PC-9 (cell line): ENCODE results near the gene DNA2.

ENCODE experiments used
- CTCF ChIP-seq: fragments of 200-600 bp; sonication (generic); conservative IDR thresholded peaks from 2 replicates; pipeline ENCODE4 v1.6.1; 2017; ENCODE audit warnings: mixed run types, antibody characterized with exemption, mild to moderate bottlenecking, moderate library complexity
- EZH2 ChIP-seq: fragments of 200-600 bp; sonication (generic); IDR thresholded peaks from 2 replicates; pipeline ENCODE4 v1.8.0; 2017; ENCODE audit warnings: antibody characterized with exemption, low read depth

GRCh38 chr10:68446179-68446578 lies 25.6 kb downstream of the DNA2 start:
- TF ChIP-seq CTCF (no peak), EZH2 (no peak)
